MM.1S (cell line): ENCODE results near the gene FLT1.

Experiments used
- CTCF ChIP-seq: fragments of 300-600 bp; sonication (generic); IDR thresholded peaks from 2 replicates; pipeline ENCODE4 v1.5.1; 2016; ENCODE audit warnings: antibody characterized with exemption, low read length, mixed read lengths
- EZH2 ChIP-seq: fragments of 300-600 bp; sonication (generic); optimal IDR thresholded peaks from 2 replicates; pipeline ENCODE3; 2017; ENCODE audit warnings: low read depth, mild to moderate bottlenecking, antibody characterized with exemption, low read length, mixed read lengths
- EZH2phosphoT487 ChIP-seq: fragments of 300-600 bp; sonication (generic); IDR thresholded peaks from 2 replicates; pipeline ENCODE4 v1.6.1; 2018; ENCODE audit warnings: antibody characterized with exemption, low read length

- TF ChIP-seq EZH2phosphoT487 (no peak), CTCF (no peak), EZH2 (no peak)
Measured at GRCh38 chr13:28451482-28452217, 43.3 kb downstream of the FLT1 start.
